ENCODE results near the gene MED12L. TPM values are rescaled to one million over a fixed set of nuclear protein-coding genes. Genes with fewer than 3 reads are reported as not detected.
"Not testable (repeated sequence)": the region's sequence is repeated elsewhere in the genome, so short reads cannot be mapped to it uniquely, and the experiment has no call there.

MED12L gene
- total RNA-seq, 1 donor from 2014 or later = 0.20 TPM

DNA sequence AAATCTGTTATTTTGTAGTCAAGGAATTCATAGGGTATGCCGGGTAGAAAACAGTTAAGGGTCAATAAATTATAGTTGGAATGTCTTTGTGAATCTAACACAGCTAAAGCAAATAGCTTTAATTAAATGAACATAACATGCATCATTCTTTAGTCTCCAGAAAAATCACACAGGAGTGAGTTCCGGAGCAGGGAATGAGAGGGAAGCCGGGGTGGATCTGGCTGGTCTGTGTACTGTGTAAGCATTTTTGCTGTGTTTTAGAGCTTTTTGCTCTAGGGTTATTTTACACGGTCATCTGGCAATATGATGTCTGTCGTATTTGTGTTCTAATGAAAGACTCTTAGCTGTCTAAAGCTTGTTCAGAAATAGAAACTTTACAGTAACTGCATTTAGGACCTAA lies 57.5 kb downstream of the MED12L start:
- no peak for DNase-seq (ENCODE audit: low read depth, low spot score)

- DNase-seq (ENCODE audit: low read depth, low spot score) = no peak
These were observed 58.6 kb downstream of the MED12L start for GRCh38 chr3:151144016-151144415.

DNA sequence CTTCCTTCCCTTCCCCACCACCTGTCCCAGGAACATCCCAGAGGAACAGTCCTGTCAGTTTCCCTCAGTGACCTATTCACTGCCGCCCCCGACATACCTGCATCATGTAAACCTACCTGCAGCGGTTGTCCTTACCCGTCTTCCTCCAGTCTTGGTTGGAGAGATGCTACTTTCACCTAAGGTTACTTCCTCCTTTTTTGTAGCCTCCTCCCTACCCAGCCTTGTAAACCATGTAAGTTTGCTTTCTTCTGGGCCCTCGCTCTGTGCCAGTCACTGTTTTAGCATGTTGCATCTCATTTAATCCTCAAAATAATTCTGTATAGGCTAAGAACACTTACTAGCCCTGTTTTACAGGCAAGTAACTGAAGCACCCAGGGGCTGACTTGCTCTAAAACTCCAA lies 59.3 kb downstream of the MED12L start:
- DNase-seq (ENCODE audit: low read depth, low spot score) = no peak

DNA sequence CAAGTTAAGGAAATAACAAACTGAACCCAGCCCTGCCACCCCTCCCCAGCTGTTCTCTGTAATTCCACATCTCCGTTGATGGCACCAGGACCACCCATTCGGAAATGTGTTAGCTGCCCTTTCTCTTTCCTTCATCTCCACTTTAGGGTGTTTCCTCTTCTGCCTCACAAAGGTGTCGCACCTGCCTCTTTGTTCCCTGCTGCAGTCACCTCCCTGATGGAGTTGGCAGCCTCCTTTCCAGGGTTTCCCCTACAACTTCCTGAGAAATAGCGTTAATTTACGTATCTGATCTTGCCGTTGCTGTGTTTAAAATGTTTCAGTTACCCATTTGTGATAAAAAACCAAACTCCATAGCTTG lies 60.2 kb downstream of the MED12L start:
- DNase-seq (ENCODE audit: low read depth, low spot score) = no peak

- DNase-seq (ENCODE audit: low read depth, low spot score) = peak; percentile 22
These were observed 60.7 kb downstream of the MED12L start for GRCh38 chr3:151146071-151146730.

GRCh38 chr3:151146731-151147091 lies 61.2 kb downstream of the MED12L start:
- no peak for DNase-seq (ENCODE audit: low read depth, low spot score)

DNA sequence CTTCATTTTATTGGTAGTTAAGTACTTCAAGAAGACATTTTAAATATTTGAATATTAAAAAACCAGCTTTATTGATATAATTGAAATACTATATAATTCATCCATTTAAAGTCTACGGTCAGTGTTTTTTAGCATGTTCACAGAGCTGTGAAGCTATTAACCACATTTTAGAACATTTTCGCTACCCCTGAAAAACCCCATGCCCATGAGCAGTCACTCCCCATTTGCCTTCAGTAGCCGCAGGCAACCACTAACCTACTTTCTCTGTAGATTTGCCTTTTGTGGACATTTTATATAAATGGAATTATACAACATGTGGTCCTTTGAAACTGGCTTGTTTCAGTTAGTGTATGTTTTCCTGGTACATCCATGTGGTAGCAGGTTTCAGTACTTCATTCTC lies 61.8 kb downstream of the MED12L start:
- DNase-seq (ENCODE audit: low read depth, low spot score) = no peak

DNA sequence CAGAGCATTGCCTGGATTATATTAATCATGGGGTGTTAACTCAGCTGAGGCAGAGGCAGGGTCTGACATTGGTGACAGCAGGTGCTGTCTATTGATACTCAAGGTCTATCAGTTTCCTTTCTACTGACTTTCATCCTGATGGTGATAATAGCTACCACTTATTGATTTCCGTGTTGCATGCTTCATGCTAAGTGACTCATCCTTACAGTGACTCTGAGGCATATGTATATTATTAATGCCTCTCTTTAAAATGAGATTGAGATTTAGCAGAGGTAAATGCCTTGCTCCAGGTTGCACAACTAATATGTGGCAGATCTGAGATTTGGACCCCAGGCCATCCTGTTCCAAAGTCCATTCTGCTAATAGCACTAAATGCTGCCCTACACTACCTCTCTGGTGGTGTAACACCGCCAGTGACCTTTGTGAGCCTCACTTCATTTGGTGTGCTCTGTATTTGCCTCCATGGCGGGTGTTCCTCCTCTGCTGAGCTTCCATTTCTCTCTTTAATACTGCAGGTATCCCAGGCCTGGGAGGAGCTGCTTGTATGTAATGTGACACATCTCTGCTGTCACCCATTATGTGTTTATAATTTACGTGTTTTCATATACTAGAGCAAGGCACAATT lies 67.1 kb downstream of the MED12L start:
- no peak for DNase-seq (ENCODE audit: low read depth, low spot score)

- DNase-seq (ENCODE audit: low read depth, low spot score) = no peak
These were observed 69.1 kb downstream of the MED12L start for GRCh38 chr3:151154566-151154965.

DNA sequence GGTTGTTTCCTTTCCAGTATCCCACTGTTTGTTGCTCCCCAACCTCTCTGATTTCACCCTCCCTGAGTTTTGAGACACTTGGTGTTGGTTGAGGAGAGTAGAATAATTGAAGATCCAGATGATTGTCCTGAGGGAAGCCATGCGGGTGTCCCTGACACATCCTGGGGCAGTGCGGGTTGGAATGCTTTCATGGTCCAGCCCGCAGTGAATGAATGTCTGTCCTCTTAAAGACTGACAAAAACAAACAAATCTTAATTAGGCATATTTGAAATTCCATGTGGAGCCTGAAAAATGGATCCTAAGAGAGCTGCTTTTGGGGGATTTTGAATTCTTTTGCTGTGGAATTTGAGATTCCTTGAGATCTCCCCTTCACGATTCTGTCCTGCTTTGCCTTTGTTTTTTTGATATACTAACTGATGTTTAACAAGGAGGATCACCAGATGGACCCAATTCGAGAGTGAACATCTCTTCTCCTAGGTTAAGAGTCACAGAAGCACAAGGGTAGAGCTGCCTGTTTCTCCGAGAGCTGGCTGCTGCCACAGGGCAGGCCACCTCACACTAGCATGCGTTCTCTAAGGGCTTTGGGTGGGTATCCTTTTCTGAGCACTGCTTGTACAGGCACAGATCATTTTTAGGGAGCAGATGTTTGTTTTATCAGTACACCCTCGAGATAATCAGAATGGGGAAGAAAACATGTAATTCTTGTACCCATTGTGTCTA lies 70.1 kb downstream of the MED12L start:
- no peak for DNase-seq (ENCODE audit: low read depth, low spot score)

- peak; percentile 10 for DNase-seq (ENCODE audit: low read depth, low spot score)
These were observed 71.3 kb downstream of the MED12L start for GRCh38 chr3:151156618-151157216.

GRCh38 chr3:151159806-151160205 lies 74.3 kb downstream of the MED12L start:
- no peak for DNase-seq (ENCODE audit: low read depth, low spot score)

GRCh38 chr3:151165226-151165625 lies 79.8 kb downstream of the MED12L start:
- DNase-seq (ENCODE audit: low read depth, low spot score) = no peak

DNA sequence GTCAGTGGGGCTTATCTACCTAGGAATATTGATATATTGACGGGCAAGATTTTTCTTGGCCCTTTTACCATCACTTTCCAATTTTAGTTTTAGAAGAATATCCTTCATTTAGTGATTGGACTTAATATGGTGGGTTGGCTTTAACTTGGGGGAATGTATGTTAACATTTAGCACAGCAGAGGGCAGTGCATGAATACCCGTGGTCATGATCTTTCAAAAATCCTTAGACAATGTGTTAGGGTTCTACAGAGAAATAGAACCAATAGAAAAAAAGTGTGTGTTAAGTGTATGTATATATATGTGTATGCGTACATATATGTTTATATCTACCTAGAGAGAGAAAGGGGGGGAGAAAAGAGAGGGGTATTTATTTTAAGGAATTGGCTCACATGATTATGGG lies 80.7 kb downstream of the MED12L start:
- no peak for DNase-seq (ENCODE audit: low read depth, low spot score)

DNA sequence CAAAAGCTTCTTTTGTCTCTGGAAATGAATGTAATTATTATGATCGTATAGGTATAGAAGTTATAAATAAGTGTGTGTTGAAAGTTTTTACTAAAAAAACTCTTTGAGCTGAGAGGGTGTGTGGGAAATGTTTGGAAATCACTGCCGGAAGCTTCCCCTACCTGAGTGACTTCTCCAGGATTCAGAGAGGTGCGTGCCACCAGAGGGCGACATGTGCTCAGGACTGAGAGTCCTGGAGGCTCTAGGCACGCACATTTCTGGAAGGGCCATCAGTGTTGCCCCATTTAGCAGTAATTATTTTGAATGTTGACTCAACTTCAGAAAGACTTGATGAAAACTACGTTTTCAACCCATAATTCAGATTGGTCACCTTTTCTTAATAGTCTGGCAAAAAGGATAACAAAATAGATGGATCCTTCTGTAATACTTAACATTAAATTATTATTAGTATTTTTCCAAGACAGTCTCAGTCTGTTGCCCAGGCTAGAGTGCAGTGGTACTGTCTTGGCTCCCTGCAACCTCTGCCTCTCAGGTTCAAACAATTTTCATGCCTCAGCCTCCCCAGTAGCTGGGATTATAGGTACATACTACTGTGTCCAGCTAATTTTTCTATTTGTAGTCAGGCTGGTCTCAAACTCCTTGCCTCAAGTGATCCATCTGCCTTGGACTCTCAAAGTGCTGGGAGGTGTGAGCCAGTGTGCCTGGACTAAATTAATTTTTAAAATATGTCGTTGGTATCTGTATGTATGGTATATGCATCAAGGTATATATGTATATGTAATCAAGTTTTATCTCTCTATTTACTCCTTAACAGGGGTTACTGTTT lies 83.0 kb downstream of the MED12L start:
- no peak for DNase-seq (ENCODE audit: low read depth, low spot score)

DNA sequence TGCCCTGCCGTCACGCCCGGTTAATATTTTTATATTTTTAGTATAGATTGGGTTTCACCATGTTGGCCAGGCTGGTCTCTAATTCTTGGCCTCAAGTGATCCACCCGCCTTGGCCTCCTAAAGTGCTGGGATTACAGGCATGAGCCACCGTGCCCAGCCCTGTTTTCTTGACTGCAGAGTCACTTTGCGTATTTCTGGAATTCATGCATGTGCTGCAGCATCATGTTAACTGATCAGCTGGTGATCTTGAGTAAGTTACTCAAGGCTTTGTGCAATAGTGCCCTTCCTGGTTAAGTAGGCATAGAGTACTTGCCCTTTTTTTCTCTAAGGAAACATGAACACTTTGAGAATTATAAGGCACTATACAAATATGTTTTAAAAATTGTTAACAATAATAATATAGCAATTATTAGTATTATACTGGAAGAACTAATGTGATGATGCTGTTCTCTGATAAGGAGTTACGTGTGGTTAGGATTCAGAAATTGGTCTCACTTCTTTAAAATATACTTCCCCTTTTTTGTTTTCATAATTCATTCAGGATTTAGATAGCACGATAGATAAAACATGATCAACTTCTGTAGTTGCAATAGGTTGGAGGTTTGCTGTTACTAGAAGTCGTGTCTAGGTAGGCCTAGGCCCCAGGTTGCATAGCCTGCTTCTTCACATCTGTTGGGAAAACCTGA lies 83.9 kb downstream of the MED12L start:
- no peak for DNase-seq (ENCODE audit: low read depth, low spot score)

DNA sequence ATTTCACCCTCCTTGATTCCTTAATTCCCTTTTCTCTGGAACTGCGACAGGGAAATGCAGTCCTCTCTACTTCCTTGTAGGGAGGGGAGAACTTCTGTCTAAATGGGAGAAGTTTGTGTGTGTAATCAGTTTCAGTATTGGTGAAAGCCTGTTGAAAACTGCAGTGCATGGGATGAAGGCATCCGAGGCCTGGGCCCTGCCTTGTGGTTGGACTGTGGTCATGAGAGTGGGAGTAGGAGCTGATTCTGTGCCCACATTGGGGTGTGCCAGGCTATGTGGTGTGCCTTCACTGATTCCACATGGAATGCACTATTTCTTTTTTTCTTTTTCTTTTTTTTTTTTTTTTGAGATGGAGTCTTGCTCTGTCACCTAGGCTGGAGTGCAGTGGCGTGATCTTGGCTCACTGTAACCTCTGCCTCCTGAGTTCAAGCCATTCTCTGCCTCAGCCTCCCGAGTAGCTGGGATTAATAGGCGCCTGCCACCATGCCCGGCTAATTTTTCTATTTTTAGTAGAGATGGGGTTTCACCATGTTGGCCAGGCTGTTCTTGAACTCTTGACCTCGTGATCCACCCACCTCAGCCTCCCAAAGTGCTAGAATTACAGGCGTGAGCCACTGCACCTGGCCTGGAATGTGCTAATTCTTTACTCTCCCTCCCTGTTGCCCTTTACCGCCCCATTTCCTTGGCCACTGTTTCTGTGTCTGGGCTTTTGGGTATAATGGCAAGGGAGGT lies 84.7 kb downstream of the MED12L start:
- DNase-seq (ENCODE audit: low read depth, low spot score) = not testable (repeated sequence)

- DNase-seq (ENCODE audit: low read depth, low spot score) = no peak
These were observed 85.8 kb downstream of the MED12L start for GRCh38 chr3:151171145-151171757.

GRCh38 chr3:151174351-151174750 lies 88.9 kb downstream of the MED12L start:
- no peak for DNase-seq (ENCODE audit: low read depth, low spot score)

GRCh38 chr3:151175952-151176351 lies 90.5 kb downstream of the MED12L start:
- no peak for DNase-seq (ENCODE audit: low read depth, low spot score)
